Astrocyte of the hippocampus (primary cell): ENCODE measurements around the gene CYLD.
A peak's percentile ranks its signal among the peaks of the same experiment; 100 is the strongest.

Experiments used
- DNase-seq: peaks from one replicate; pipeline ENCODE4 v3.0.0; 2011; ENCODE audit warnings: low read depth, low spot score

Gene CYLD

DNA sequence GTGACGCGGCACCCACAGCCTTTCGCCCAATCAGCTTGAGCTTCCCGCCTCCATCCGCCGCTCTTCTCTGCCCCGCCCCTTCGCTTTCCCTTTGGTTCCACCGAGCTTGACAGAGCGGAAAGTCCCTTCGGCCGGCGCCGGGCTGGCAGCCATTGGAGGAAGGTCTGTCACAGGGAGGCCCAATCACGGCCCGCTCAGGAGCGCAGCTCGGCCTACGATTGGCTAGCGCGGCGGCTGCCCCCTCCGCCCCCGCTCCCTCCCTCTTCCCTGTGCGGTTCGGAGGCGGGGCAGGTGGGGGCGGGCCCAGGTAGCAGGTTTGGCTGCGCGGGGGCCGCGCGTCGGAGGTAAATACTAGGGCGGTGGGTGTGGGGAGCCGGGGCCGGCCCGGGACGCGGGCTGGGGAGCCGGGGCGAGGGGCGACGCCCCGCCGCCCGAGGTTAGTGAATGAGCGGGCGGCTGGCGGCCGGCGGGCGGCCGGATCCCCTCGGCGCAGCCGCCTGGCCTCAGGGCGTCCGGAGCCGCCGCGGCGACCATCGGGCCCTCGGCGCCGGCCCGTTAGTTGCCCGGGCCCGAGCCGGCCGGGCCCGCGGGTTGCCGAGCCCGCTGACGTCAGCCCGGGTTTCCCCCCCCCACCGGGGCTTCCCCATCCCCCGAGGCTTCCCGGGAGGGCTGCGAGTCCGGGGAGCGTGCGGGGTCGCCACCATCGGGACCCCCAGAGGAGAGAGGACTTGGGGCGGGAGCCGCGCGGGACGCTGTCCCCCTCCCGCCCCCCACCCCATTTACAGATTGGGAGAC lies at the start of gene CYLD:
Gene CYLD (plus strand): TSS at position 306 of the 795 bp plus-strand sequence. CDS start 7,613 bp downstream, outside the sequence.
- peak; percentile 100 for DNase-seq

DNA sequence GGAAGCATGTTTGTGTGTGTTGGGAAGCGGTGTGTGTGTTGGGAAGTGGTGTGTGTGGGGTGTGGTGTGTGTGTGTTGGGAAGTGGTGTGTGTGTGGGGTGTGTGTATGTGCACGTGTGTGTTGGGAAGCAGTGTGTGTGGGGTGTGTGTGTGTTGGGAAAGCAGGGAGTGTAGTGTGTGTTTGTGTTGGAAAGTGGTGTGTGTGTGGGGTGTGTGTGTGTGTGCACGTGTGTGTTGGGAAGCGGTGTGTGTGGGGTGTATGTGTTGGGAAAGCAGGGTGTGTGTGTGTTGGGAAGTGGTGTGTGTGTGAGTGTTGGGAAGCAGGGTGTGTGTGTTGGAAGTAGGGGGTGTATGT lies 49.3 kb upstream of the CYLD start:
- DNase-seq, result no peak

- peak; percentile 22 for DNase-seq
These were observed 48.7 kb upstream of the CYLD start, which contains the start of gene NOD2 for GRCh38 chr16:50692999-50693781. Gene NOD2, plus strand, starts transcription at chr16:50693606. Its CDS starts 5,890 bp downstream, at chr16:50699496.

- DNase-seq, result no peak
These were observed 47.7 kb upstream of the CYLD start for GRCh38 chr16:50694206-50694605.

DNA sequence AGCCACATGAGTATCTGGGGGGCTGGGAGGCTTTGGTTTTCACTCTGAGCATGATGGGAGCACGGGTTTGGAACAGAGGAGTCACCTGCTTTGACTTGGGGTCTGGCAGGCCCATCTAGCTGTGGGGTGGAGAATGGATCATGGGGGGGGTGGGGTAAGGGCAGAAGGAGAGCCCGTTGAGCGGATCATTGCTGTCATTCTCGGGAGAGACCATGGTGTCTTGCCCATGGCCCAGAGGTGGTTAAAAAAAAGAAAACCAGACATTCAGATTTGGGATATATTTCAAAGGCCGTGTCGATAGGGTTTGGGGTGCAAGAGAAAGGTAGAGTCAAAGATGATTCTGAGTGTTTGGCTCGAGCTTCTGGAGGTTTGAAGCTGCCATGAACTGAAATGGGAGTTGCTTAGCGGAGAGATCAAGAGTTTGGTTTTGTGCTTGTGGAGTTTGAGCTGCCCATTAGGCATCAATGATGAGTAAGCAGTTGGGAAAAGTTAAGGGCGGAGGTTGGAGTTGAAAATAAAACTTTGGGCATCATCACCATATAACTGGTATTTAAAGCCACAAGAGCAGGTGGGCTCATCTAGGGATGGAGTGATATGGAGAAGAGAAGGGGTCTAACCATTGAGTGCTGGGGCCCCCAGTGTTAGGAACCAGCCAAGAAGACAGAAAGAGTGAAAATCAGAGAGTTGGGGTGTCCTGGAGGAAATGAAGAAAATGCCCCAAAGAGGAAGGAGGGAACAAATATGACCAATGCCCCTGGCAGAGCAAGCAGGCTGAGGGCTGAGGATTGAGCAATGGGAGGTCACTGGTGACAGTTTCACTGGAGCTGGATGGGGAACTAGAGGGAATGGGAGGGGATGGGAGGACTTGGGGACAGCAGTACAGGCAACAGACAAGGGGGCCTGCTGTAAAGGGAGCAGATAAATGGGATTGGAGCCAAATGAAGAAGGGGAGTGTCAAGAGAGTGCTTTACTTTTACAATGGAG lies 46.6 kb upstream of the CYLD start:
- DNase-seq, result no peak

GRCh38 chr16:50696126-50696525 lies 45.8 kb upstream of the CYLD start:
- no peak for DNase-seq

DNA sequence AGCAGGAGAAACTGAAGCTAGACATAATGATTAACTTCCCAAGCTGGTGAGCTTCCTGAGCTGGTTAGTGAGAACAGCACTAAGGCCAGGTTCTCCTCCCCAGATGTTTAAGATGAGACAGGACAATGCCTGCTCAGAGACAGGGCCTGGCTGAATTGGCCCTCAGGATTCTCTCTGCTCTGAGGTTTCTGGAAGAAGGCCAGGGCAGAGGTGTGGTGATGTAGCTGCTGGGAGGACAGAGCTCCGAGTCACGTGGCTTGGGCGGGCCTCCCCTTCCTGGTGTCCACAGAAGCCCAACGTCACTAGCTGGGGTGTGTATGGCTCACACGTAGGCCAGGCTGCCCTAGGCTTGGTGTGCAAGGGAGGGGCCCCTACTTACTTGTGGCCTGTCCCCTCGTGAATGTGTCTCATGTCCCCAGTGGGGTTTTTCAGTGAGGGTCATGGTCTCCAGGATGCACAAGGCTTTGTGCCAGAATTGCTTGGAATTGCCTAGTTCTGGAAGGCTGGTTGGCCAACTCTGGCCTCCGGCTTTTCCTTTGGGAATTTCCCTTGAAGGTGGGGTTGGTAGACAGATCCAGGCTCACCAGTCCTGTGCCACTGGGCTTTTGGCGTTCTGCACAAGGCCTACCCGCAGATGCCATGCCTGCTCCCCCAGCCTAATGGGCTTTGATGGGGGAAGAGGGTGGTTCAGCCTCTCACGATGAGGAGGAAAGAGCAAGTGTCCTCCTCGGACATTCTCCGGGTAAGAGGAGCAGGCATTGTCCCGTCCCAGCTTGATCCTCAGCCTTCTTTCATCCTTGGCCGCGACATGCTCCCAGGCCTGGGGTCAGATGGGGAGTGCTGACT lies 45.1 kb upstream of the CYLD start:
- DNase-seq, result no peak

DNA sequence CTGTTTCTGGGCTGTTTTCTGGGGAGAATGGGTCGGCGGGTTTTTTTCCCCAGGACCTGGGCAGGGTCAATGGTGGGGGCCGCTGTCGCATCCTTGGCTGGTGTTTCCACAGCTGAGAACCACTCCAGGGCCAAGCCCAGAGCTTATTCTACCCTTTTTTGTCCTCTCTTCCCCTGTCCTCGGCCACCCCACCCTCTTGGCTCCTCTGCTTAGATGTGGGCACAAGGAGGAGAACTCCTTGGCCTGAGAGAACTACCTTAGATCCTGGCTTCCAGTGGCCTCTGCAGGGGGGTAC lies 44.5 kb upstream of the CYLD start:
- DNase-seq, result no peak

DNA sequence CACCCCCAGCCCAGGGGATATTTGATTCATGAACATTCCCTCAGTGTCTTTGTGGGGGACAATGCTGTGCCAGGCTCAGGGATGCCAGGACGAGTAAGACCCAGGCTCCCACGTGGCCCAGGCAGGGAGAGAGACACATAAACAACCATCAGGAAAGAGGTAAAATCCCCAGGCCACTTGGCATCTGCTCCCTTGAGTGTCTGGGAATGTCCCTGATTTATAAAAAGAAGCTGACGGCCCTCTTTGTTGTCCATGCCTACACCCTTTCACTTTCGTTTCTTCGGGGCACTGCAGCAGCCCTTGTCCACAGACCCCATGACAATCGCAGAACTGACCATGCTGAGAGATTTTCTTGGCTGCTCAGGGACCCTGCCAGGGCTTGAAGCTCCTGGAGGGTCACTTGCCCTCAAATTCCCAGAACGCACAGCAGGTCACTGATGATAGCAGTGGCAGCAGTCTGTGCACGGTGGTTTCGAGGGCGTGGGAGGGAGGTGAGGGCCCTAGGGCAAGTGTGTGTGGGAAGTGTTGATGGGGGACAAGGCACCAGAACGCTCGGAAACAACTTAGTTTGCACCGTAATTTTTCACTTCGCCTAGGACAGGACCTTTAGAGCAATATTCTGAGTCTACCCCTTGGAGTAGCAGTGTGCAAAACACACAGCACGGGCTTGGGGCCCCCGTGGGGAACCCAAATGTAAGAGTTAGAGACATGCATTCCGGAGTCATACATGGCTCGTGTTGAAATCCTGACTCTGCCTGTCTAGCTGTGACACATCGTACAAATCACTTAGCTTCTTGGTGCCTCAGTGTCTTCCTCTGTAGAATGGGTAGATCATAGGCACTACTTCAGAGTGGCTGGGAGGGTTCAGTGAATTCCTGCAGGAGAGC lies 43.8 kb upstream of the CYLD start:
- peak; percentile 57 for DNase-seq

- no peak for DNase-seq
These were observed 42.3 kb upstream of the CYLD start for GRCh38 chr16:50699326-50700159.

GRCh38 chr16:50702725-50703124 lies 39.2 kb upstream of the CYLD start:
- DNase-seq, result no peak

GRCh38 chr16:50704245-50704644 lies 37.6 kb upstream of the CYLD start:
- no peak for DNase-seq

- DNase-seq, result no peak
These were observed 36.3 kb upstream of the CYLD start for GRCh38 chr16:50705436-50706110.

DNA sequence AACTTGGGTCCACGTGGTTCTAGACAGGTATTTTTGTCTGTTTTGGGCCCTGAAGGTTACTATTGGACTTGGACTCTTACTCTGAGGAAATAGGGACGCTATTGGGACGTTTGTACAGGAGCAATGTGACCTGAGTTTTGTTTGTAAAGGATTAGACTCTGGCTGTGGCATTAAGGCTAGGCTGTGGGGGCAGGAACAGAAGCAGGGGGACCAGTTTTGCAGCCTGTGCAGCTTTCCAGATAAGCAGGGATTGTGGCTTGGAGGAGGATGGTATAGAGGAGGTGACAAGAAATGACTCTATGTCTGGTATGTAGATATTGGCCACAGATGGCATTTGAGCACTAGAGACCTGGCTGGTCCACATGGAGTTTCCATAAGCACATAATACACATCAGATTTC lies 35.6 kb upstream of the CYLD start:
- DNase-seq, result no peak

- no peak for DNase-seq
These were observed 33.4 kb upstream of the CYLD start for GRCh38 chr16:50708373-50709060.

DNA sequence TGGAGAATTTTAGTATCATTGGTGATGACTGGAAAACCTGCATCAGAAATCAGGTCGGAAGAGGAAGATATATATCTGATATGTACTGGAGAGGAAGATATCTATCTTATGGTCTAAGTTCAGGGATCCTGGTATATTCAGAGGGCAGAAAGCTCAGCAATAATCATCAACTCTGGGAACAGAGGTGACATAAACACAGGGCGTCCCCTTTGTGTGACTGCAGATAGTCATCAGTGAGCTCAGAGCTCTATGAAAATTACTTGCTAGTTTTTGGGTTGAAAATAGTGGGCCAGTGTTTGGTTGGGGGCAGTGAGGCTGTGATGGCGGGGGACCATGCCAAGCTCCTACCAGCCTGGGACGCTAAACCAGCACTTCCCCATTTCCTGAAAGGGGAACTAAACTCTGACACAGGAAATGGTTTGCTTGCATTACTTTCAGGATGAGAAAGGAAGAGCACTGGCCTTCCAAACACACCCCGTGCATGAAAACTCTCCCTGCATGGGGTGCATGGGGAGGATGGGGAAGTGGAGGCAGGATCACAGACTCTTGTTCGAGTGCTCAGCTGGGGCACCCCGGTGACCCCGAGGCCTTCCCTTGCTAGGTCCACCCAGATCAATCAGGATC lies 32.7 kb upstream of the CYLD start:
- DNase-seq, result no peak

- no peak for DNase-seq
These were observed 31.9 kb upstream of the CYLD start for GRCh38 chr16:50709980-50710379.
